Stimulated activated CD8-positive, alpha-beta memory T cell treated with anti-CD3 and anti-CD28 coated beads, Interleukin-4, amount 100 ng/mL, for 48 hours (primary cell): Measurements from ENCODE around the gene ZNF142.
"Not testable (repeated sequence)": the region's sequence is repeated elsewhere in the genome, so short reads cannot be mapped to it uniquely, and the experiment has no call there.

Source experiments
- DNase-seq: peaks from one replicate; pipeline ENCODE4 v3.0.0-alpha.2; 2020

The ZNF142 gene

GRCh38 chr2:218659258-218659987 is at the start of gene ZNF142, which contains the start of gene BCS1L:
Gene ZNF142, minus strand, starts transcription at chr2:218659623. Its CDS starts 3,194 bp downstream, at chr2:218656429.
Gene BCS1L, plus strand, starts transcription at chr2:218659683. Its CDS starts 1,305 bp downstream, at chr2:218660988.
- peak; percentile 98 for DNase-seq

GRCh38 chr2:218708086-218708485 is 48.7 kb upstream of the ZNF142 start:
- no peak for DNase-seq

- no peak for DNase-seq
These were observed 43.9 kb upstream of the ZNF142 start for GRCh38 chr2:218703341-218703740.

- no peak for DNase-seq
These were observed 42.4 kb upstream of the ZNF142 start for GRCh38 chr2:218701806-218702205.

GRCh38 chr2:218698885-218699284 is 39.5 kb upstream of the ZNF142 start:
- no peak for DNase-seq

GRCh38 chr2:218694405-218695145 is 35.2 kb upstream of the ZNF142 start:
- no peak for DNase-seq

GRCh38 chr2:218691234-218691633 is 31.8 kb upstream of the ZNF142 start:
- no peak for DNase-seq

GRCh38 chr2:218687400-218688060 is 28.1 kb upstream of the ZNF142 start:
- not testable (repeated sequence) for DNase-seq

- no peak for DNase-seq
These were observed 20.6 kb upstream of the ZNF142 start for GRCh38 chr2:218680061-218680460.

GRCh38 chr2:218679119-218679518 is 19.7 kb upstream of the ZNF142 start:
- DNase-seq = no peak

GRCh38 chr2:218671654-218672566 is 12.5 kb upstream of the ZNF142 start, which contains the start of the genes RNF25 and STK36:
Gene RNF25, minus strand, starts transcription at chr2:218672002. Its CDS starts 32 bp downstream, at chr2:218671970.
Gene STK36, plus strand, starts transcription at chr2:218672086. Its CDS starts 744 bp downstream, at chr2:218672830.
- peak; percentile 87 for DNase-seq

GRCh38 chr2:218671097-218671653 is 11.8 kb upstream of the ZNF142 start:
- no peak for DNase-seq

GRCh38 chr2:218664653-218665052 is 5.2 kb upstream of the ZNF142 start:
- DNase-seq = no peak

- DNase-seq = no peak
These were observed 4.5 kb upstream of the ZNF142 start for GRCh38 chr2:218663901-218664300.

- no peak for DNase-seq
These were observed 3.4 kb upstream of the ZNF142 start for GRCh38 chr2:218662827-218663226.

- no peak for DNase-seq
These were observed 3.0 kb upstream of the ZNF142 start for GRCh38 chr2:218662377-218662776.

- DNase-seq = no peak
These were observed 550 bp upstream of the ZNF142 start for GRCh38 chr2:218659988-218660358.

- DNase-seq = peak; percentile 71
These were observed 659 bp downstream of the ZNF142 start for GRCh38 chr2:218658671-218659257.

GRCh38 chr2:218655751-218656150 is 3.7 kb downstream of the ZNF142 start:
- no peak for DNase-seq

GRCh38 chr2:218648787-218649100 is 10.7 kb downstream of the ZNF142 start:
- DNase-seq = no peak

GRCh38 chr2:218648088-218648786 is 11.2 kb downstream of the ZNF142 start:
- peak; percentile 66 for DNase-seq
